AG04449 (cell line): ENCODE measurements around the gene UBTD1.

Source experiments
- CTCF ChIA-PET: fragments of 350-600 bp; formaldehyde crosslinking; extraction: SDS; loops from one replicate; lab custom pipeline; 2021; ENCODE audit warnings: antibody characterized with exemption; lab: Yijun Ruan, JAX
- POLR2A ChIA-PET: fragments of 400-600, 350-600 bp; formaldehyde crosslinking; extraction: SDS; loops from one replicate; lab custom pipeline; 2020; ENCODE audit warnings: antibody characterized with exemption, inconsistent platforms; lab: Yijun Ruan, JAX
- DNase-seq: peaks from one replicate; pipeline ENCODE4 v3.0.0-alpha.2; 2010; ENCODE audit warnings: low read depth, low spot score
- H3K4me3 ChIP-seq: 2 replicates; pipeline ENCODE4 v1.5.1; 2011; ENCODE audit warnings: low read depth, mild to moderate bottlenecking, control low read depth, low read length
- CTCF ChIP-seq: IDR thresholded peaks from one replicate; pipeline ENCODE4 v1.5.1; 2011; ENCODE audit warnings: mild to moderate bottlenecking, moderate library complexity, low read length, control low read depth, inconsistent platforms; ENCODE audit not compliant: insufficient read depth; ENCODE audit errors: missing control alignments

UBTD1 gene

GRCh38 chr10:97511711-97512440 is 13.2 kb downstream of the UBTD1 start:
- no peak for DNase-seq
- ChIA-PET CTCF (interaction anchor here (0.6 to 1.4 kb wide), 3 partner anchors 10 to 42 kb away, joined by 3 to 4 read pairs (median 3); no protein-coding TSS in a partner anchor), POLR2A (no interaction called here)
- no peak for TF ChIP-seq CTCF
- no peak overlapping the region for H3K4me3 ChIP-seq

GRCh38 chr10:97512993-97513392 is 14.3 kb downstream of the UBTD1 start:
- CTCF ChIA-PET = interaction anchor here (1.4 to 4.2 kb wide), 2 partner anchors 21 to 41 kb away, joined by 4 to 20 read pairs; no protein-coding TSS in a partner anchor
- H3K4me3 ChIP-seq = no peak overlapping the region
- DNase-seq = no peak
- no peak for TF ChIP-seq CTCF
- POLR2A ChIA-PET = no interaction called here

- no peak for DNase-seq
- H3K4me3 ChIP-seq = no peak overlapping the region
- no peak for TF ChIP-seq CTCF
- CTCF ChIA-PET = interaction anchor here (0.8 to 4.2 kb wide), 6 partner anchors 10 to 58 kb away, joined by 3 to 20 read pairs (median 4); partner anchors contain the start of gene ANKRD2
- POLR2A ChIA-PET = interaction anchor here (1.6 kb wide), 1 partner anchor 17 kb away, joined by 3 read pairs; no protein-coding TSS in a partner anchor
Measured at GRCh38 chr10:97514344-97514743, 15.6 kb downstream of the UBTD1 start.

GRCh38 chr10:97515271-97515978 is 16.7 kb downstream of the UBTD1 start:
- DNase-seq = no peak
- ChIA-PET CTCF (interaction anchor here (0.9 to 4.2 kb wide), 5 partner anchors 8 to 22 kb away, joined by 3 to 20 read pairs (median 4); no protein-coding TSS in a partner anchor), POLR2A (interaction anchor here (1.6 kb wide), 1 partner anchor 18 kb away, joined by 3 read pairs; no protein-coding TSS in a partner anchor)
- H3K4me3 ChIP-seq = no peak overlapping the region
- no peak for TF ChIP-seq CTCF

- TF ChIP-seq CTCF = no peak
- CTCF ChIA-PET = interaction anchor here (5.8 kb wide), 1 partner anchor 17 kb away, joined by 36 read pairs; no protein-coding TSS in a partner anchor
Measured at GRCh38 chr10:97517096-97517750, 18.5 kb downstream of the UBTD1 start.

More at GRCh38 chr10:97517096-97517750, 18.5 kb downstream of the UBTD1 start:
- no peak for DNase-seq
- H3K4me3 ChIP-seq = no peak overlapping the region
- POLR2A ChIA-PET = no interaction called here
